Activated T-cell treated with anti-CD3 and anti-CD28 coated beads, Interleukin-2, amount 50 U/mL, for 72 hours (primary cell): ENCODE data around the gene MACROH2A1. TPM values are rescaled to one million over a fixed set of nuclear protein-coding genes. Genes with fewer than 3 reads are reported as not detected.
A peak's percentile ranks its signal among the peaks of the same experiment; 100 is the strongest.

ENCODE experiments used
- ATAC-seq, 2 donors: fragments of 150-1000 bp; cut with Tn5 transposase; replicated peaks in 1 of 2; 2 replicates each; pipeline ENCODE4 v1.10.0; 2021; ENCODE audit warnings: moderate library complexity in 2 of 2, mild to moderate bottlenecking in 1 of 2
- DNase-seq, 2 donors: peaks; one replicate each; pipeline ENCODE4 v3.0.0; 2021 to 2022; ENCODE audit warnings: mixed read lengths in 1 of 2
- H3K27ac Mint-ChIP-seq: one replicate; pipeline ENCODE4 v1.8.0; 2022; ENCODE audit warnings: mild to moderate bottlenecking, moderate library complexity, mixed read lengths
- H3K27me3 Mint-ChIP-seq: one replicate; pipeline ENCODE4 v1.8.0; 2022; ENCODE audit warnings: low read depth, mixed read lengths
- H3K36me3 Mint-ChIP-seq, 2 donors: one replicate each; pipeline ENCODE4 v1.8.0; 2022; ENCODE audit warnings: mixed read lengths in 2 of 2, mild to moderate bottlenecking in 1 of 2; ENCODE audit not compliant: insufficient read depth in 2 of 2
- H3K4me1 Mint-ChIP-seq: one replicate; pipeline ENCODE4 v1.8.0; 2022; ENCODE audit warnings: low read depth, mixed read lengths
- H3K4me3 Mint-ChIP-seq, 2 donors: one replicate each; pipeline ENCODE4 v1.8.0; 2022; ENCODE audit warnings: mild to moderate bottlenecking in 2 of 2, mixed read lengths in 2 of 2, moderate library complexity in 2 of 2
- H3K9me3 Mint-ChIP-seq, 2 donors: one replicate each; pipeline ENCODE4 v1.8.0; 2022; ENCODE audit warnings: mixed read lengths in 2 of 2
- total RNA-seq, 2 donors: library from RNA; stranded (reverse); gene quantifications; one replicate each; pipeline ENCODE4 v1.2.3, GENCODE V29; 2022

MACROH2A1 gene
- total RNA-seq, 2 donors from 2014 or later = 136 to 140 TPM

DNA sequence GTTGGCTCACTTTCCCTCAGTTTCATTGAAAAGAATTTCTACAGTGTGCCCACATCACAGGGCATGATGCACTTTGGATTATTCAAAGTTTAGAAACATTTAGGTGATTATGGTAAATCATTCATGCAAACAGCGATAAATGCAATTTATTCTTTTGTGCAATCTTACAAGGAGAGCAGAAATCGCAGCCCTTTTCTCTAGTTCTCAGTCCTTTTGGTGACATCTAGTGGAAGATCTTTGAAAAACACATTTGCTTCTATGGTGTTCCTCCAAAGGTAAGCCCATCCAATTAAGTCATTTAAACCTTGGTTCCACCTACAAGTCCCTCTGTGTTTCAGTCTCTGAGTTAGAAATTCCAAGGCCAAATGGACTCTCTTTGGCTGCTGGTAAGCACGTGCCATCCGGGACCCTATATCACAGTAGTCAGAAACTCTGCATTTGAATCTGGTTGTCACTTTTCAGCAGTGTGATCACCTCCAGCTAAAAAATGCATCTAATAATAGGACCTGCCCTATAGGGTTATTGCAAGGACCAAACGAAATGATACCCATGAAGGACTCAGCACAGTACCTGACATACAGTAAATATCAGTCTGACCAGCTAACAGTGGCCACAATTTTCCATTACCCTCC is 66.4 kb downstream of the MACROH2A1 start:
- ATAC-seq = no peak
- Mint-ChIP-seq H3K9me3 (no peaks in the 10 kb centered on the region), H3K27ac (no peak overlapping the region), H3K4me3 (no peak overlapping the region), H3K27me3 (no peaks in the 10 kb centered on the region), H3K36me3 (peaks cover 0 to 2% of the 10 kb centered on the region in 2 donors), H3K4me1 (no peaks in the 10 kb centered on the region)
- no peak for DNase-seq

DNA sequence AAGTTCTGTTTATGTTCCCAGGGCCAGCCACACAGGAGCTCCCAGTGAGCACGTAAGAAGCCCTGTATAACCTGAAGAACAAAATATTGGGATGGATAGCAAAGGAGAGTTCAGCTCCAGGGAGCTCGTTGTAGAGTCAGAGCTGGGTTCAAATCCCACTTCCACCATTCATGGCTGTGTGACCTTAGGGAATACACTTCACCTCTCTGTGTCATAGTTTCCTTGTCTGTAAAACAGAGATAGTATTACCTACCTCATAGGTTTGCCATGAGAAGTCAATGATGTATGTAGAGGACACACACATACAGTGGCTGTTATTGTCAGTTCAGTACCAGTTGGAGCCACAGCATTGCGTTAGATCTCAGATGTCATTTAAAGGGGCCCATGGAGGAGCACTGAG is 67.4 kb downstream of the MACROH2A1 start:
- H3K27ac Mint-ChIP-seq = no peak overlapping the region
- H3K9me3 Mint-ChIP-seq = no peaks in the 10 kb centered on the region
- no peaks in the 10 kb centered on the region for H3K27me3 Mint-ChIP-seq
- no peaks in the 10 kb centered on the region for H3K4me1 Mint-ChIP-seq
- no peak overlapping the region for H3K4me3 Mint-ChIP-seq
- no peak for ATAC-seq
- no peak for DNase-seq
- H3K36me3 Mint-ChIP-seq = peaks cover 0 to 2% of the 10 kb centered on the region in 2 donors

DNA sequence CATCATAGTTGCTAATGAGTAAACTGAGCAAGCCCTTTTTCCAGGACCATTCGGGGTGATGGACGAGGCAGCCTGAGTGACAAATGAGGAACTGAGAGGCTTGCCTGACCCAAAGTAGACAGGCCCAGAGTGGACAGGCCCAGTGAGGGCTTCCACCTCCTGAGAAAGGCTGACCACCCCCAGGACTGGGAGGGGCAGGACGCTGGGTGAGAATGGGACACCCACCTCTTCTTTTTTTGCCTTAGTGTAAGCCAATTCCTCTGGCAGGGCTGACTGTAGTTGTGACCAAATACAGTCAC is 68.3 kb downstream of the MACROH2A1 start:
- DNase-seq (no peak), ATAC-seq (no peak)
- Mint-ChIP-seq H3K36me3 (peaks cover 0 to 2% of the 10 kb centered on the region in 2 donors), H3K4me3 (no peak overlapping the region), H3K9me3 (no peaks in the 10 kb centered on the region), H3K4me1 (peaks cover under 1% of the 10 kb centered on the region), H3K27ac (no peak overlapping the region), H3K27me3 (no peaks in the 10 kb centered on the region)

DNA sequence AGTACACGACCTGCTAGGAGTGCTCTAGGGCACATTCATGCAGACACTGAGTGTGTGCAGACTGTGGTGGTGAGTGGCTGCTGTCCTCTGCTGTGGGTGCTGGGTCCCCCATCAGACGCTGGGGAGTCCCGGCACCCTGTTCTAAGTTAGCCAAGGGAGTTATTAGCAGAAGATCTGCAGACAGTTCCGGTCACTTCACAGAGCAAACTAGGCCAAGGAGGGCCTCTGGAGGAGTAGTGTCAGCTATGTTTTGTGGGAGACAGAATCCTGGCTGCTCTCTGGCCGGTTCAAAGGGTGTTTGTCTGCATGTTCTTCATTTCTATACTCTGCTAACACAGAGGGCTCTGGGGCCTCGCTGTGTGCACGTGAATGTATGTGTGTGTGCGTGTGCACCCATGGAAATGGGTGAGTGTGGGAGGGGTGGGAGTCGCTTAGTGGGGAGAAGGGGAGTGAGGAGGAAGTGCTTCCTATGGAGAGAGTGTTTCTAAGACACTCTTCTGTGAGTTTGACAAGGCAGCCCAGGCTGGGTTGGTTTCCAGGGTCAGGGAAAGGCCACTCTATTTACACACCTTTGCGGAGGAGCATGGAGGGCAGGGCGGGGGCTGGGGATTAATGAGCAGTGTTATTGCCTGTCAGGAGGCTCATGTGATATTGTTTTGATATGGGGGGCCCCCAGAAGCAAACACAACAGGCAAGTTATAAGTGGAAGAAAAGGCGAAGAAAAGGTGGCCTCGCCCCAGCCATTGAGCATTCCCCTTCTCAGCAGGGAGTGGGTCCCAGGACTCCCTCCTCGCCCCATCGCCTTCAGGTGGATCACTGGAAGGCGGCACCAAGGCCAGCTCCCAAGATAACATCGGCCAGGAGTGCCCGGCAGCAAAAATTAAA is 68.9 kb downstream of the MACROH2A1 start:
- DNase-seq = no peak
- H3K9me3 Mint-ChIP-seq = no peaks in the 10 kb centered on the region
- H3K27ac Mint-ChIP-seq = no peak overlapping the region
- ATAC-seq = no peak
- H3K4me1 Mint-ChIP-seq = peaks cover 7% of the 10 kb centered on the region
- H3K4me3 Mint-ChIP-seq = no peak overlapping the region
- H3K36me3 Mint-ChIP-seq = peaks cover 0 to 2% of the 10 kb centered on the region in 2 donors
- no peaks in the 10 kb centered on the region for H3K27me3 Mint-ChIP-seq

DNA sequence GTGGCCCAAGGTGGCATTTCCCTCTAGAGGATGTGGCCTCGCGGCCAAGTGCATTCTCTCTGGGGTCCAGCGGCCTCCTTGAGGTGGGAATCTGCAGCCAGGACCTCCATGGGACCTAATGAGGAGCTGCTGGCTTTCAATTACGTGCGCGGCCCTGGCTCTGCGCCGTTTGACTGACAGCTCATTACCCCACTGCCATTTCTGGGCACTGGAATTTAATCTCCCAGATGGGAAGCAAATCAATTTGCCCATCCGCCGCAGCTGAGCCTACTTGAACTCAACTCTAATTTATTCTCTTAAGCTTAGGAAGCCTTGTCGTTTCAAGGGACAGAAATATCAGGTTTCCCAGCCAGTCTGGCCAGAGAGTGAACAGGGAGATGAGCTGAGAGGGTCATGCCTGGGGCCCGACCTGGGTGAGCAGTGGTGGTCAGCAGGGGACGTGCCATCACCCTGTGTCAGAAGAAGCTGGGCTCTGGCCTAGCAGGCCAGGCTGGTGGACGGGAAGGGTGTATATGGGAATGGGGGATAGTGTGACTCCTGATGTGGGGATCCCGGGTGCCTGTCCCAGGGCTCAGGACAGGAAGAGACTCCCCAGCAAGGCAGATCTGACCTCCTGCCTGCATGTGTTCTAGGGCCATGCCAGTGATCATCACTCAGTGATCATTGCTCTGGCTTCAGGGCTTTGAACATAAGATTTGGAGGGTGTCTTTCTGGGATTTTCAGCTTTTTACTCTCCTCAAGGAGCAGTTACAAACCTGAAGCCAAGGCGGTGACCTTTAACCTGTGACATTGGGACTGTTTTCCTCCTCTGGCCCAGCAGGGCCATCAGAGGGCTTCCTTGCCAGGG is 69.7 kb downstream of the MACROH2A1 start:
- ATAC-seq (no peak), DNase-seq (no peak)
- H3K27ac Mint-ChIP-seq = no peak overlapping the region
- no peaks in the 10 kb centered on the region for H3K9me3 Mint-ChIP-seq
- no peaks in the 10 kb centered on the region for H3K27me3 Mint-ChIP-seq
- H3K4me3 Mint-ChIP-seq = no peak overlapping the region
- no peaks in the 10 kb centered on the region for H3K36me3 Mint-ChIP-seq
- peaks cover 14% of the 10 kb centered on the region for H3K4me1 Mint-ChIP-seq

DNA sequence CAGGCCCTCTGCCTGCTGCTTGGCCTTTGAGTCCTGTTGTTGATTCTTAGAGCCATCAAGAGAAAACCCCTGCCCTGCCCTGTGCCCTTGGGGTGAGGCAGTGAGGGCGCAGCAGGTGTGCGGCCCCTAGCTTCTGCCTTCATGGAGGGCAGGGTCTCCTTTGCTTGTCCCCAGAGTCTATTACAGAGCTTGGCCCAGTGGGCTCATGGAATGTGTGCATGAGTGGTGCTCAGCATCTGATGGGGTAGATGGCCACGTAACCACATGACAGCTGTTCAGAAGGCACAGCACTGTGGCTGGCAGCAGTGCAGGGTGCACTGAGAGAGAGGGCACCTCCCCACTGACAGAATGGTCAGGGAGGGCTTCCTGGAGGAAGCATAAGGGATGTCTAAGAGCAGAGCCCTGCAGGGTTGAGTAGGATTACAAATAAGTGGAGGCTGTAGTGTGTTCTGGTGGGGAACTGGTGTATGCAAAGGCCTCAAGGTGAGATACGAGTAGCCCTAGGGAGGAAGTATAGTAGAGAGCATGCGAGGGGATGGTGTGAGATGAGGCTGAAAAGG is 70.8 kb downstream of the MACROH2A1 start:
- peak overlapping the region; percentile 3 for H3K27ac Mint-ChIP-seq
- H3K36me3 Mint-ChIP-seq = no peaks in the 10 kb centered on the region
- peaks cover 14% of the 10 kb centered on the region for H3K4me1 Mint-ChIP-seq
- ATAC-seq (no peak), DNase-seq (no peak)
- H3K9me3 Mint-ChIP-seq = no peaks in the 10 kb centered on the region
- H3K27me3 Mint-ChIP-seq = no peaks in the 10 kb centered on the region
- H3K4me3 Mint-ChIP-seq = no peak overlapping the region

DNA sequence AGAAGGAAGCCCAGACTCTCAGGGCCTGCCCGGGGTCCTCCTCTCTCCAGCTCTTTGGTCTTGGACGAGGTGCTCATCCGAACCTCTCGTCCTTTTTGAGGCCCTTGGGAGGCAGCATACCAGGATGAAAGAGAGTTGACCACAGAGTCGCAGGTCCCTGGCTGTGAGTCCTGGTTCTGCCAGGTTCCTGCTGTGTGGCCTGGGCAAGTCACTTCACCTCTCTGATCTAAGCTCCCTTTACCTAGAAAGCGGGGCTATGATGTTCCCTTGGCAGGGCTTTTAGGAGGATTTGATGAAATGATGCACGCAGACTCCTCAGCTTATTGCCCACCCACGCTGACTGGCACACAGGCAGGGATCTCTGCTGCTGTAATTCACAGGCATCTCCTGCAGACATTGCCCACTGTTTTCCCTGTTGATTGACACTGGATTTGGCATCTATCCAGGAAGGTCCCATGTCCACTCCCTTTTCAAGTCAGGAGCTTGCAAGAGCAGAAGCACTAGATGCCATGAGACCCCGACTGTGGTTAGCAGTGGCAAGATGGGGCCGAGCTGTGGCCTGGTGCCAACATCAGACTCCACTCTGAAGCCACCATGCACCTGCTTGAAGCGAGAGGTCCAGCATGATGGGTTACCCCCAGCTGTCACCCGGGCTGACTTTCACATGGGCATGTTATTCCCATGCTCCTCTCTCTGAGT is 71.5 kb downstream of the MACROH2A1 start:
- no peaks in the 10 kb centered on the region for H3K27me3 Mint-ChIP-seq
- H3K9me3 Mint-ChIP-seq = no peaks in the 10 kb centered on the region
- H3K4me1 Mint-ChIP-seq = peaks cover 14% of the 10 kb centered on the region
- no peak for DNase-seq
- no peaks in the 10 kb centered on the region for H3K36me3 Mint-ChIP-seq
- no peak overlapping the region for H3K27ac Mint-ChIP-seq
- no peak for ATAC-seq
- no peak overlapping the region for H3K4me3 Mint-ChIP-seq

DNA sequence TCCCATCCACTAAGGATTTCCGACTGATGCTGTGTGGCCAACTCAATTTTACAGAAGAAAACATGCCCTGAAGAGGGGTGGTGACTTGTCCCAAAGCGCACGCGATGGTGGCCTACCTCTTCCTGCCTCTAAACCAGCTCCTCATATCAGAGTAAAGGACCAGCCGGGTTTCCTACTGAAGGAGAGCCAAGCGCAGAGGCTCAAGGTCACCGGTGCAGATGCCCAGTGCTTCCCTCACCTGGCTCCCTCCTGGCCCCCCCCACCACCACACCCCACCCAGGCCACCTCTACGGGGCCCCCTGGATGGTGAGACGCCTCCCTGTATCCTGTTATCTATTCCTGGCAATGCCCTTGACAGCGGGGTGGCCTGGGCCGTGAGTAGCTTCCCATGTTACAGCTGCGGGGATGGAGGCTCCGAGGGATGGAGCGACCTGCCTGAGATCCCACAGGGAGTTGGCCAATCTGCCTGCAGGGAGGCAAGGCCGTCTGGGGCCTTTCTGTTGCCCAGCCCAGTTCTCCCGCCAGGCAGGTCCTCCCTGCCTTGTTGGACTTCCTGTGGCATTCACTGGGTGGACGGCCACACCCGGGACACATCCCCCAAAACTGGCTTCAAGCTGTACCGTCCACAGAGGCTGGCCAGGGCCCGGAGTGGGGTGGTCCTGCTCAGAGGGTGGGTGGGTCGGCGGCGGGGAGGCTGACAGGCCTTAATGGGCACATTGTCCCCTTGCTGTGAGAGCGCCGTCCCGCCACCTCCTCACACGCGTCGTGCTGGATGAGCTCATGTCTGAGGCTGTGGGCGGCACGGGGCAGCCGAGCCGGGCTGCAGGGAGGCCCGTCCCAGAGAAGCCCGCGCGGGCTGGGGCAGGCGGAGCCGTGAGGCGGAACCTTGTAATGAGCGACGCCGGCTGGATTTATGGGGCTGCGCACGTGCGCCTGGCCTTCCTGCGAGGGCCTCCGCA is 72.5 kb downstream of the MACROH2A1 start:
- H3K27ac Mint-ChIP-seq = no peak overlapping the region
- ATAC-seq (no peak), DNase-seq (no peak)
- no peaks in the 10 kb centered on the region for H3K27me3 Mint-ChIP-seq
- H3K4me3 Mint-ChIP-seq = no peak overlapping the region
- peaks cover 14% of the 10 kb centered on the region for H3K4me1 Mint-ChIP-seq
- no peaks in the 10 kb centered on the region for H3K36me3 Mint-ChIP-seq
- no peaks in the 10 kb centered on the region for H3K9me3 Mint-ChIP-seq

DNA sequence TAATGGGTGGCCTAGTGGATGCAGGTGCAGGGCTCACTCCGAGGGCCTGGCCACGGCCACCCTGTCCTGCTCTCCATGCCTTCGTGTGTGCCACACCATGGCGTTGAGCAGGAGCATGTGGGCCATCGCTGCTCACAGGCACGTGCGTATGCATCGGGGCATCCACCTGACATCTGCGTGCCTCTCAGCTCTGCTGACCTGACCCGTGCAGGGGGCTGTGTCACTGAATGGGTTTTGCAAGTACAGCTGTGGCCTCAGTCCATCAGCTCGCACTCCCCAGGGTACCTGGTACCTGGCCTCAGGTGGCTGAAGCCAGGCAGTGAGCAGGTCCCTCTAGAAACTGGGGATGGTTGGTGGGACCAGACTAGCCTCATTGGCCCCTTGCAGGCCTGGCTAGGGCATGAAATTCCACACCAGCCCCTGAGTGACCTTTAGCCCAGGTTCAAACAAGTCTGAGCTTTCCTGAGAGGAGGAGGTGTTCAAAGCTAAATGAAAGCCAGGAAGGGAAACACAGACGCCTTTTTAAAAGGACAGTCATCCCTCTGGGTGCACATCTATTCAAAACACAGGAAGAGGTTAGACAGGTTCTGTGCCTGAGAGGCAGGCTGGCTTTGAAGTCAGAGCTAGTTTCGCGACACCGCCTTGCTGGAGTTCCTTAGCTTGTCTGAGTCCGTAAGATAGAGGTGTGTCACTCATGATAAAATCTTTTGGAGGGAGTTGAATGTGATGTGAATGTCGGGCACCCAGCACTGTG is 74.0 kb downstream of the MACROH2A1 start:
- peak in 1 of 2 donors; percentile 23 for DNase-seq
- Mint-ChIP-seq H3K36me3 (no peaks in the 10 kb centered on the region), H3K27me3 (no peaks in the 10 kb centered on the region), H3K9me3 (no peaks in the 10 kb centered on the region), H3K27ac (no peak overlapping the region), H3K4me3 (no peak overlapping the region), H3K4me1 (peaks cover 14% of the 10 kb centered on the region)
- peak; percentile 39 to 49 for ATAC-seq

DNA sequence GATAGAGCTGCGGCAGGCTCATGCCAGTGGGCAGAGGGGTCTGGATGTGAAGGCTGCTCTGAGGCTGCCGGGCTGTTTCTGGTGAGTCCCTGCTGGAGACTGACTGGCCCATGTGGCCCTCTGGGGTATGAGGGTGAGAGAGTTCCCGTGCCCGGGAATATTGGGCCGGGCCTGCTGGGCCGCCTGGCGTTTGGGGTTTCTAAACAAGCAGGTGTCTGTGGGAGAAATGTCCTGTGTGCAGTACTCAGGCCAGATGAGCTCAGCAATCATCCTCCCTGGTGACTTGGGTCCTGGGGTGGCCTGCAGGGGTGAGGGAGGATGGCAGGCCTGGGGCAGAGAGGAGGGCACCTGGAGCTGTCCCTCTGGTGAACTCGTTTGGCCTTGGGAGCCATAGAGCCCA is 74.9 kb downstream of the MACROH2A1 start:
- no peak for ATAC-seq
- no peak overlapping the region for H3K4me3 Mint-ChIP-seq
- H3K27ac Mint-ChIP-seq = no peak overlapping the region
- H3K4me1 Mint-ChIP-seq = peaks cover 14% of the 10 kb centered on the region
- H3K36me3 Mint-ChIP-seq = no peaks in the 10 kb centered on the region
- no peaks in the 10 kb centered on the region for H3K9me3 Mint-ChIP-seq
- H3K27me3 Mint-ChIP-seq = no peaks in the 10 kb centered on the region
- DNase-seq = no peak

DNA sequence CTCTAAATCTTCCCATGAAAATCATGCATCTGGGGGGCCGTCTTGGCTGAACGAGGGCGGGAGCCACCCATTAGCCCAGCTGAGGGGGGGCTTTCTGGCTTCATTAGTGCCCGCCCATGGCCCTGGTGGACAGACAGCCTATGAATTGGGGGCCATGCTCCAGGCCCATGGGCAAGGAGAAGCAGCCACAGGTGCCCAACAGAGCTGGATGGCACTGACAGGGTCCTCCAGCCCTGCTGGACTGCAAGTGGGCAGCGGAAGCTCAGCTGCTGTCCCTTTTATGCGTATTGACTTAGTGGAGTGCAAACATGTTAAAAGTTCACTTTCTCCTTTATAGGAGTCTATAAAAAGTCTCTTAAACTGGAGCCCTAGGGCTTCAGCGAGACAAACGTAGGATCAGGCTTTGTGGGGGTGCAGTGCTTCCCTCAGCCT is 75.3 kb downstream of the MACROH2A1 start:
- Mint-ChIP-seq H3K4me3 (no peak overlapping the region), H3K27me3 (no peaks in the 10 kb centered on the region), H3K4me1 (peaks cover 14% of the 10 kb centered on the region), H3K9me3 (no peaks in the 10 kb centered on the region), H3K36me3 (no peaks in the 10 kb centered on the region), H3K27ac (no peak overlapping the region)
- ATAC-seq = no peak
- DNase-seq = no peak
